Left lobe of liver (tissue), 2 donors: ENCODE measurements around the gene WWOX. TPM values are rescaled to one million over a fixed set of nuclear protein-coding genes. Genes with fewer than 3 reads are reported as not detected.

ENCODE experiments used
- ATAC-seq: fragments of 200-7000 bp; cut with Tn5 transposase; one replicate; pipeline ENCODE4 v1.9.1; 2020; ENCODE audit warnings: mild to moderate bottlenecking, moderate library complexity
- DNase-seq: peaks from one replicate; pipeline ENCODE4 v3.0.0-alpha.2; 2020; ENCODE audit warnings: low spot score
- total RNA-seq: library from RNA; stranded (reverse); gene quantifications from one replicate; pipeline ENCODE4 v1.2.1, GENCODE V29; 2021
- donor health status: DM: no; HTN: no; CAD: no; lungs with moderate emphysema.
- donor health status: DM: no; HTN: yes; CAD: no.

WWOX gene
- total RNA-seq, 1 donor from 2014 or later, result 15.1 TPM

DNA sequence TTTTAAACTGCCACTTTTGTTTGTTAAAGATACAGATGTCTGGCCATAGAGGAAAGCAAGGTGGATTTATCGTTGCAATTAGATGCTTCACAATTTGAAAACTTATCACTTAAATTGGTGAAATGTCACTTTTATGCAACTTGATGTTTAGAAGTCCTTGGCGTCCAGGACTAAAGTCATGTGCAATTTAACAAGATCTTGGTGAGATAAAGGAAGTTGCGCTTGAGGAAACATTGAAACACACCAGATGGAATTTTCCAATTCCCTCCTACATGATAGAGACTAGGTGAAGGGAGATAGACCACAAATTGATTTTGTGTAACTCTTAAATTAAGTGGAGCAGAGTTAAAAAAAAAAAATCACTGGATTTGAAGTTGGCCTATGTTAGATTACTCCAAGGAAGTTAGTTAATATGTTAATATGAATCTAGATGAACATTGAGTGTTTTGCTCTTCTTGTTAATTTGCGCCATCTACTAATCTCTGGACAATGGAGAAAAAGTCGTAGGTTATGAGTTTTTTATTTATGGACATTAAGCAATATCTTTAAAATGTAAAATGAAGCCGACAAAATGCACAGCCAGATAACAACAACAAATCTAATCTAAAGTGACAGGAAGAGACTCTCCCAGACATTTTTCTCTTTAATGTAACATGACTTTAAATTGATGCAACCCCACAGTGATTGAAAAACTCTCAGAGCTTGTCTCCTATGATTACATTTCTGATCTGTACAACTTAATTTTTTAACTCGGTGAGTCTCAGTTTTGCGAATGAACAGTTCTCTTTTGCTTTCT lies 119.6 kb downstream of the WWOX start:
- DNase-seq (no peak), ATAC-seq (no peak)

DNA sequence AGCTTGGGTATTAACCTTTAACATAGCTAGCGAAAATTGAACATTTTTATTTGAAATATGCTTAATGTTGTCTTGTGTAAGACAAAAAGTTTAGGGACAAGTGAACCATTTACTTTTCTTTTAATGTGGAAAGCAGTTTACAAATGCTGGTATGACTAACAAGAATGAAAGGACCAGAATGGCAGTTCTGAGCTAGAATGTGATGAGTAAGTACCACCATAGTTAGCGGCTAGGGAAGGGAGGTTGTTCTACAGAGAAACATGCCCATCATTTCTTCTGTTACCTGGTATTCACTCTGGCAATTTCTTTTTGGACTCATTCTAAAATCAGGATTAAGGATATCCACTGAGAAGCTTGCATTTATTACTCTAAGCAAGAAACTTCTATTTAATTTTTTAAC lies 121.1 kb downstream of the WWOX start:
- no peak for DNase-seq
- ATAC-seq, result no peak

DNA sequence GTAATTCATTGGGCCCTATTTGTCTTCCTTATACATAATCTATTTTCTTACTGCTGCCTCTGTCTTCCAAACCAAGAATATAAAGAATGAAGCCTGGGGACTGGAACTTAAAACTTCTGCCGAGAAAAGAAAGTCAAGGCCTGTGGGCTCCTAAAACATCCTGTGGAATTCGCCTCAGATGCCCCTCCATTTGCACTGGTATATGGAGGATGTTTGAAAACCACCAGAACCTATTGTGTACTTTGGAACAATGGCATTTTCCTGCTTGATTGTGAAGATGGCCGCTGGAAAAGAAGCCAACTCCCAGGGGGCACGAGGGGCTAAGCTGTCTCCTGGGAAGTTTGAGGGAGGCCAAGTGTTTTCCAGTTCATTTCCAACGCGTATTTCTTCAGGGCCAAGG lies 122.4 kb downstream of the WWOX start:
- DNase-seq (no peak), ATAC-seq (no peak)

DNA sequence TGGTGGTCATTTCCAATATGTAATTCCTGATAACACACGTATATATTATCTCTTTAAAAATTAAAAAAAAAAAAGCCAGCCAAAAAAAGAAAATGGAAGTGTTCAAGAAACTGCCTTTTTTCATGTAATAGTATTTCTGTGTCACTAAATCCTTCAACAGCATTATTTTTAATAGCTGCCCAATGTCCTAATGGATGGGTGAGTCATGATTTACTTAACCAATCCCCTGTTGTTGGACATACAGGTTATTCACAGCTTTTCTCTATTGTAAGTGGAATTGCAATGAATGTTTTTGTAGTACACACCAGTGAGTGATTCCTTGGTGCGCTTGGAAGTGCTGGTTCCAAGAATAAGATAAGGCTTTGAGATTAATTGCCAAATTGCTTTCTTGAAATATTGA lies 124.9 kb downstream of the WWOX start:
- no peak for DNase-seq
- no peak for ATAC-seq

DNA sequence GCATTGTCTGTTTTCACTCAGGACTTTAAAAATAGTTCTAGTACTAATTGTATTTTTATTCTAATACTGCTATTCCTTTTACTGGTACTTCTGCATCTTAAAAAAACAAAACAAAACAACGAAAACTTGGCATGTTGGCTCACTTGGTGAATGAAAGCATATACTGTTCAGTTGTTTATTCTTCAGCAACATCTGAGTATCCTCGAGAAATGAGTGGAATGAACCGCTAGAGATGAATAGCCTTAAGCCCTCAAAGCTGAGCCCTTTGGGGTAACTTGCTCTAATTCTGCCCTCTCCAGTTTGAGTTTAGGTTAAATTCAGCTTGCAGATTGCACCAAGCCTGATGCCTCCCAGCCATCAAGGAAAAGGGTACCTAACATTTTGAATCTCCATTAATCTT lies 126.5 kb downstream of the WWOX start:
- DNase-seq (no peak), ATAC-seq (no peak)

DNA sequence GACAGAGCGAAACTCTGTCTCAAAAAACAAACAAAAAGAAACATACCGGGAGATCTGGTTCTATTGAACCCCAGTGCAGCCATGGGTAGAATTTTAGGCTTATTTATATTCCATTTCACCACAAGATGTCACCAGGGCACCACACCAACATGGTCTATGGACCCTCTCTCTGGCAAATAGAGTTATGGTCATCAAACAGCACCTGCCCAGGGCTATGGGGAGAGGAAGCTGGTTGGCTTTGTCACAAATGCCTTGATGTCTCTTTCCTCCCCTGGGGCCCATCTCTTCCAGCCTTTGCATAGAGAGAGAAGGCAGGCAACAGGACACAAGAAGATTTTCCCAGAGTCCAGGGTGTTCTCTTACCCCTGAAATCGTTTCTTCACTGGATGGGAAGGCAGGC lies 128.4 kb downstream of the WWOX start:
- DNase-seq (no peak), ATAC-seq (peak; percentile 51)

DNA sequence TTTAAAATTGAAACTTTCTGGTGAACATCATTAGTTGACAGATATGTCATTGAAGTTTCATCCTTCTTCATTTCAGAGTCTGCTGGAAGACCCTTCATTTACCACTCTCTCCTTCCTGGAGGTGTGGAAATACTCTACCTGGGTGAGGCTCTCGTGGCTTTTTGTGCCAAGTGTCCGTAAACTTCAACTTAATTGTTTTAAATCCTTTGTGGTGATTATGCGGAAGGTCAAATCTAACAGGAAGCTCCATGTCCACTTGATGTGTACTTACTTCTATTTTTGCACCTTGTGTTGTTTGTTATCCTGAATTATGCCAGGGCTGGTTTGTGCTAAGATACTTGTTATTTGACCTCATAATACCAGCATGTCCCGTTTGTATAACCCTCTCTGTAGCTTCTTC lies 129.2 kb downstream of the WWOX start:
- ATAC-seq, result no peak
- DNase-seq, result no peak

DNA sequence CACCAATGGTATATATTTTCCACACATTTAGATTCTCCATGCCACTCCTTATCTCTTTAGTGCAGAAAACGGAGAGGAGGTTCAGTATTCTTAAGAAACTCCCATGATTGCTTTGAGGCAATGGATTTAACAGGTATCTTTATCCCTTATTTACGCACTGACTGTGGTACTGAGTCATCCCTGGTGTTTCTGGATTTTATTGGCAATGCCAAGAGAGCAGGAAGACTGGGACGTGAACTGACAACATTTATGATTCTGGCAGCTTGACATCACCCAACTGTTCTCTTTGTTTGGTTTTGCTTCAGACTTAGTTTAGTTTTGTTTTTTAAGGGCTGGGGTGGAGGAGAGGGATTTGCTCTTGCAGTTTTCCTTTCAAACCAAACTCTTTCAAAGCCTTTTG lies 131.4 kb downstream of the WWOX start:
- DNase-seq, result no peak
- no peak for ATAC-seq

DNA sequence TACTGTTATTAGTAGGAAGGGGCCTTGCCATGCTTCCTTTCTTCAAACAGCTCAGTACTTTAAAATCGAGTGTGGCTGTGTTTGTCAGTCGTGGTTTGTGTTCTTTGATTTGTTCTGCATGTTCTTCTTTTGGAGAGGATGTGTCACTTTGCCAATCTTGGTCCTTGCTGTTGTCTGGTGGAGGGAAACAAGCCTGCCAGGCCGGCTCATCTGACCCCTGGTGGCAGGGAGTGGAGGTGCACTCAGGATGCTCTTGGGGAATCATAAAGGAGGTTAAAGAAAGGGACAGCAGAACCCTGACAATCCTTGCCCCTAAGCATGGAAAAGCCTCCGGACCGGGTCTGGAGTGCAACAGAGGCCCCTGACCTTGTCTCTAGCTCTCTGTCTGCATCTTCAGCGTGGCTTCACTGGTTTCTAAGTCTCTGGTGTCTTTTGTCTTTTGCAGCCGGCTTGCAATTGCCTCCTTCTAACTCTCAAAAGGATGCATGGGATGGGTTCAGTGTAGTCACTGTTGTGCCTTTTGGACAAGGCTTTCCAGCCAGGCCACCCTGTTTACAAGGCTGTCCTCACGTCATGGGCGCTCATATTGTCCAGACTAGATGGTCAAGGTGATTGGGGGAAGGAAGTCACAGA lies 135.8 kb downstream of the WWOX start:
- ATAC-seq (peak; percentile 100), DNase-seq (peak; percentile 81)

DNA sequence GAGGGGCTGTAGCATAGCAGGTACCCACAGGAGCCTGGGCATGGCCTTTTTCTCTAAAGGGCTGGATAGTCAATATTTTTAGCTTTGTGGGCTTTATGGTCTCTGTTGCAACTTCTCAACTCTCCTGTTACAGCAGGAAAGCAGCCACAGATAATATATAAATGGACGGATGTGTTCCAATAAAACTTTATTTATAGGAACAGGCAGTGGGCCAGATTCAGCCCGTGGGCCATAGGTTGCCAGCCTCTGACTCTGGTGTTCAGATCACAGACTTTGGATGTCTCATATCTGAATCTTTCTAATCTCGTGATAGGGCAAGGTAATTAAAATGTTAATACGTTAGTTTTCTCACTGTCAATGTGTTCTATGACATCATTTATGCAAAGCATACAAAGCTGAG lies 136.4 kb downstream of the WWOX start:
- no peak for DNase-seq

DNA sequence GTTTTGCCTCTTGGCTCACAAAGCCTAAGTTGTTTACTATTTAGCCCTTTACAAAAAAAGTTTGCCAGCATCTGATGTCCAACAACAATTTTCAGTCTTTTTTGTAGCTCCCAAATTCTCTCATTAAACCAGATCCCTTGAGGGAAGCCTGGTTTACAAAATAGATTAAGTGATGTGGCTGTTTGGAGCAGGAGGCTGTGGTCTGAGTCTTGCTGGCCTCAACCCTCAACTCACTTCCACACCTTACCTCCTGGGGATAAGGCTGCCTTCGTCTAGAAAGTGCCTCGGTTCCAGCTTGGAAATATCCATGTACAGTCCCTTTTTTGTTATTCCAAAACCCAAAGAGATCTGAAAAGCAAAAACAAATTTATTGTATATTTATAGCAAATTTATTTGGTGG lies 138.4 kb downstream of the WWOX start:
- ATAC-seq (no peak), DNase-seq (no peak)

More for the DNA sequence above, 136.4 kb downstream of the WWOX start:
- no peak for ATAC-seq

DNA sequence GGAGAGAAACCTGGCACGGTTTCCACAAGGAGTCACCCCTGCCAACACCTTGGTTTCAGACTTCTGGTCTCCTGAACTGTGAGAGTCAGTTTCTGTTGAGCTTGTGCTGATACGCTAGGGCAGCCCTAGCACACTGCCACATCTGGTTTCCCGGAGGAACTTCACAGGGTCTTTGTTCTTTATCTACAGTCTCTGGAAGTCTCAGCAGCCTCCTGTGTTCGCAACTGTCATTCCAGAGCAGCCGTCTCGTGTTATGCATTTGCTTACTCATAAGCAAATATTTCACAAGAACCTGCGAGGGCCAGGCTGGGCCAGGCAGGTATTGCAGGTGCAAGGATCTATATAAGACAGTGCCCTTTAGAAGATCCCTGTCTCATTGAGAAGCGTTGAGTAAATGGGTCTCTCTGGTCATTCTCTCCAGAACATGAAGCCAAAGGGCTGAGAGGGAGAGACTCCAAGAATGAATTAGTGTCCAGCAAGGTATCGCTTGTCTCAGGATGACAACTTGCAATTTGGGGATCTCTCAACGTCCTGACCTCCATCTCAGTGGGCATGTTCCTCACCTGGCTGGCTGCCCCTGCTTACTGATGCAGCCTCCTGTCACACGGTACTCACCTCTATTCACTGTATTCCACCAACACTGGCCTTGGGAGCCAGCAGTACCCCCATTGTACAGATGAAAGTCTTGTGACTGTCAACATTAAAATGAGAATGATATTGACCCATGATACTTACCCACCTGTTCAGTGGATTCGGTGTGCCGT lies 141.2 kb downstream of the WWOX start:
- ATAC-seq, result peak; percentile 84
- DNase-seq, result peak; percentile 52

DNA sequence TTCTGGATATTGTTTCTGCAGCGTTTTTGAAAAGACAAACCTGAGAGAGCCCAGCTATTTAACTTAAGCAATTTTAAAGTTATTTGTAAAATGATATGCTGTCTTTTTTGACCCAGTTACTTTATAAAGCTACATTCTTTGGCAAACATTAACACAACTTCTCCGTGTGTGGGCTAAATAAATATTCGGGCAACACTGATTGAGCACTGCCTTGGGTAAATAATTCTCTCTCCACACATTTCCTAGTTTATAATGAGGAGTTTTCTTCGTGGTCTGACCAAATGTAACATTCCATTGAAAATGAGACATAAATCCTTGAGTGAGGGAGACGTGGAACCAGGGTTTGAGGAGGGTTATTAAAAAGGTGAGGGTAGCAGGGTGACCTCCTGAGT lies 142.8 kb downstream of the WWOX start:
- ATAC-seq (peak; percentile 66), DNase-seq (no peak)

DNA sequence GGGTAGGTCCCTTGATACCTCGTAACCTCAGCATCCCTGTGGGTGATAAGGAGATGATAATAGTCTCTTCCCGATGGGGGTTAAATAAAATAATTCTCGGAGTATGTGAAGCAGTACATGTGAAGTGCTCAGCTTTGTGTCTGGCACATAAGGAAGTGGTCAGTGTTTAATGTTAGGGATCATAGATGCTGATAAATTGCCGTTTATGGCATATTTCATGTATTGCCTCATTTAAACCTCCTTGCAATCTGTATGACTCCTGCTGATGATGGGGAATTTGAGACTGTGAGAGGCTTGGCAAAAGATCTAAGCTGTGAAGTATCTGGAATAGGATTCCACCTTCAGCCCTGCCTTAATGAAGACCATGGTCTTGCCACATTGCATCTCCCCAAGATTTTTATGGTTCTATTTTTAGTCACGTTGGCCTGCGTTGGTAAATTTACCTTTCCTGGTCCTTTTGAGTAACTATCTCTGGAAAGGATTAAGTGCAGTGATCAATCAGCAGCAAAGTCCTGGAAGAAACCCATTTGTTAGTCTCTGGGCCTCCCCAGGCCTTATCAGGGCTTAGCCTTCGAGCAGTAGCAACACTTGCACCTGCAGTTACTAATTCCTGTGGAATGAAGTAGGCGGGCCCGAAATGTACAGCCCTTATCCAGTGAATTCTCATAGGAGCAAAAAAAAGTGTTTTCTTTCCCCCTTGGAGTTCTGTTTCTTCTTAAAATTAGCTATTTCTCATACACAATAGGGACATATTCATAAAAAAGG lies 144.9 kb downstream of the WWOX start:
- DNase-seq (no peak), ATAC-seq (no peak)

DNA sequence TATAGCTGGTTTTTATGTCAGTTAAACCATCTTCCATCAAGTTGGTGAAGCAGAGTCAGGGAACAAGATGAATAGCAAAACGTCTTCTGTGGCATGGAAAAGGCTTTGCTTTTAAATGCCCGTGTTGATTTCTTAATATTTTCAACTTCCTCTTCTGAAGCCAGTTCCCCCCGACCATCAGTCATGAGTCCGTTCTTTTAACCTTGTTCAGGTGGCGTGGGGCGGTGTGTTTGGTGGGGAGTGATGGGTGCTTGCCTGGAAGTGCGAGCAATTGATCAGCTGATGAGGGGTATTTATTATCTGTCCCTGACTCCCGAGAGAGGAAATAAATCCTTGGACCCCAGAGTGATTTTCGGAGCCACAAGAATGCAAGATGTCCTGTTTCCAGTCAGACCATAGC lies 147.1 kb downstream of the WWOX start:
- no peak for ATAC-seq
- no peak for DNase-seq

DNA sequence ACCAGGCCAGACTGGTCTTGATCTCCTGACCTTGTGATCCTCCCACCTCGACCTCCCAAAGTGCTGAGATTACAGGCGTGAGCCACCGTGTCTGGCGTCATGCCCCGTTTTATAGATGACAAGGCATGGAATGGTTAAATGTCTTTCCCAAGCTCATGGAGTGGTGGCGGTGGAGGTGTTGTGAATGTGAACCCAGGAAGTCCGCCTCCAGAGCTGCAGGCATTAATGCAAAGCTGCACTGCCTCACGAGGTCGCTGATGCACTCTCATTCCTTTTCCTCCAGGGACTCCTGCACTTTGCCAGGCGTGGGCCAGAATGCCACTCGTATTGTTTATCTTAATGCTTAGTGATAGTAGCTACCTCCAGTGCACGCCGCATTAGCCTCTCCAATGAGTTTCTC lies 149.6 kb downstream of the WWOX start:
- ATAC-seq (peak; percentile 96), DNase-seq (peak; percentile 83)

DNA sequence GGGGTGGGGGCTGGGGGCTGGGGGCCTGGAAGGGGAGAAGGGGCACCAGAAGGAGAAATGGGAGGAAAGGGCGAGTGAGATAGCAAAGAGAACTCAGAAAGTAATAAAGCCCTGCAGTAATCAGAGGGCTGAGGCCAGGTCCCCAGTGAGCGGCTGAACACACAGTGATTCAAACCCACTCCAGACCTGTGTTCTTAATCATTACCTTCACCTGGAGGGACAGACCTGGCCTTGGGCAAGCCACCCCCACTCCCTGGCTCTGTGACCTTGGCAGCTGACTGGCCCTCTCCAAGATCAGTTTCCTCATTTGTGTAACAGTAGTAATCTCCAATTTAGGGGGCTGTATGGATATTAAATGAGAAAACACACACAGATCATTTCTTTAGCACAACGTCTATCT lies 150.4 kb downstream of the WWOX start:
- ATAC-seq (peak; percentile 29), DNase-seq (no peak)

DNA sequence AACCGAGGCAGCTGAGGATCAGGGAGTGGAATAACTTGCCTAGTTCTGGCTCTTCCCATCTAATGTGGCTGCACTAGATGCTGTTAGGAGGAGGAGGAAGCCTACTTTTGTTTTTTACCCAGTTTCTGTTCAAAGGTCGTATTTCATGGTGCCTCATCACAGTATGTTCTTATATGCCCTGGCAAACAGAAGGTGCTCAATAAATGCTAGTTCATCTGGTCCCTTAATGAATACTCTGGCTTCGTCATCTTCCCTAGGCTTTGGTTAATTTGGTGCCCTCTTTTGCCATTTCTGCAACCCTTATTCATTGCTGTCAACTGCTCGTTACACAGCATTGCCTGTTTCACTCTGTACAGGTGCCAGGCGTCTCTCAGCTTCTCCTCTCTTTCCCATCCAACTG lies 151.7 kb downstream of the WWOX start:
- ATAC-seq (no peak), DNase-seq (no peak)

DNA sequence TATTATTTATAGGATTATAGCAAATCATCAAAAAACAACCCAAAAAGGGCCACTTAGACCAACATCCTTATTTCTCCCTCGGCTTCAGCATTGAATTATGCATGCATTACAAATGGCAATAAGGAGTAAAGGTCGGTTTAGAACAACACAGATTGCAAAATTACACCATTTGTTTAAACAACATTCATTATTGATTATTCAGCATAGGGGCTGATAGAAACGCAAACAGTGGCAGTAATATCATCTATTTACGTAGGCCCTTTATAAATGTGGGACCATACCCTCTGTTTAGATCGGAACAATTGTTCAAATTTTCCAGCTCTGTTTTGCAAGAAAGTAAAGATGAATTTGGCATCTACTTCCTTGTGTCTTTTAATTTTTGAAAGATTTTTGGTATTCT lies 153.3 kb downstream of the WWOX start:
- peak; percentile 39 for ATAC-seq

DNA sequence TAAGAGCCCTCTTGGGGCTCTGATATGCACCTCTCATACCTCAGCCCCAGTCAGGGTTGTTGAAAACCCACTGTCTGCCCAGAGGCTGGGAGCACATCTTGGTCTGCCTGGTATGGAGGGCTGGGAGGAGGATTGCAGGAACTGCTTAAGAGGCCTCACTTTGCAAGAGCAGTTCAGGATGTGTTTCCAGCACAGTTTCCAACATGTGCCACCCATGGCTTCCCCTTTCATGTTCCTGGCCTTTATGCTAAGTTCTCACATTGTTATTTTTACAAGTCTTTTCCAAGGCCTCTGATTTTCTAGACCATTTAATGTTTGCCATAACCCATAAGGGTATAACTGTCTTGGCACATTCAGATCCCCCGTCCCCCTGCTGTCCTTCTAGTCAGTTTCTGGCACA lies 155.4 kb downstream of the WWOX start:
- ATAC-seq (no peak), DNase-seq (no peak)

More for the DNA sequence above, 153.3 kb downstream of the WWOX start:
- no peak for DNase-seq

DNA sequence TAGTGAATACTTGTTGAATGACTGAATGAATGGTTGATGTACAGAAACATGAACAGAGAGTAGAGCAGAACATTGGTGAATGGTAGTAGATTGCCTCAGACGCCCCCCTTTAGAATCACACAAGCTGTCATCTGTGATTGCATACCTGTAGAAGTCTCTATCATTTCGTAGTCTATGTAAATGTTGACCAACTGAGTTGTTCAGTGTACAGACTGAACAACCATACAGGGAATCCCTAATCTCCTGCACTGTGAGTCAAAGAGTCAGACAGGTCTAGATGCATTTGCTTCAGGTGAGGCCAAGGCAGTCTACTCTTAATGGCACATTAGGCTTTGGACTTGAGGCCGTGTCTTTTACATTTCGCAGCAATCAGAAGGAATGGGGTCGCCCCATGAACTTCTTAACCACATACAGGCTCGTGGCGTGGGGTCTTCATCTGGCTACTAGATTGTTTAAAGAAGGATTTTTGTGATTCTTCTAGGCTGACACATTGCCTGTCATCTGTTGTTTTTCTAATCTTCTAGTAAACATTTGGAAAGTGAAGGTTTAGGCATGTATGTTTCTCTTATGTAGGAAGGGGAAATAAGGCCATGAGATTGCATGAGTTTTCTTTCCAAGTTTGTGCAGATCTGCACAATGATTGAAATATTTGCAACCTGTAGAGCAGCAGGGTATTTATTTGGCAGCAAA lies 157.4 kb downstream of the WWOX start:
- DNase-seq, result no peak
- no peak for ATAC-seq
